Hepatocyte (in vitro differentiated cells): Measurements from ENCODE around the gene HIVEP2. TPM values are rescaled to one million over a fixed set of nuclear protein-coding genes. Genes with fewer than 3 reads are reported as not detected.

ENCODE experiments used
- DNase-seq: peaks from one replicate; pipeline ENCODE4 v3.0.0-alpha.2; 2016; ENCODE audit warnings: low spot score
- H2AFZ ChIP-seq: fragments of 200-600 bp; sonication (generic); 2 replicates; pipeline ENCODE4 v1.6.0; 2016; ENCODE audit warnings: antibody characterized with exemption, mild to moderate bottlenecking
- H3K27ac ChIP-seq: fragments of 200-600 bp; sonication (generic); 2 replicates; pipeline ENCODE4 v1.5.1; 2016; ENCODE audit warnings: mild to moderate bottlenecking
- H3K27me3 ChIP-seq: fragments of 200-600 bp; sonication (generic); 2 replicates; pipeline ENCODE4 v1.6.1; 2016
- H3K36me3 ChIP-seq: fragments of 200-600 bp; sonication (generic); replicated peaks from 2 replicates; pipeline ENCODE4 v1.5.1; 2016; ENCODE audit warnings: low read depth; ENCODE audit not compliant: insufficient read depth
- H3K4me1 ChIP-seq: fragments of 200-600 bp; sonication (generic); 2 replicates; pipeline ENCODE4 v1.5.1; 2016; ENCODE audit warnings: mild to moderate bottlenecking, moderate library complexity; ENCODE audit not compliant: insufficient read depth
- H3K4me2 ChIP-seq: fragments of 200-600 bp; sonication (generic); 2 replicates; pipeline ENCODE4 v1.6.0; 2016
- H3K4me3 ChIP-seq: fragments of 200-600 bp; sonication (generic); 2 replicates; pipeline ENCODE4 v1.5.1; 2016; ENCODE audit warnings: mild to moderate bottlenecking
- H3K79me2 ChIP-seq: fragments of 200-600 bp; sonication (generic); 2 replicates; pipeline ENCODE4 v1.6.0; 2017; ENCODE audit warnings: mild to moderate bottlenecking
- H3K9me2 ChIP-seq: fragments of 200-600 bp; sonication (generic); replicated peaks from 2 replicates; pipeline ENCODE4 v1.6.0; 2017; ENCODE audit warnings: mild to moderate bottlenecking; ENCODE audit not compliant: insufficient read depth
- H3K9me3 ChIP-seq: fragments of 200-600 bp; sonication (generic); 2 replicates; pipeline ENCODE4 v1.5.1; 2016; ENCODE audit warnings: low read depth, mild to moderate bottlenecking
- H4K20me1 ChIP-seq: fragments of 200-600 bp; sonication (generic); 2 replicates; pipeline ENCODE4 v1.6.0; 2016; ENCODE audit warnings: mild to moderate bottlenecking; ENCODE audit not compliant: insufficient read depth, poor library complexity, severe bottlenecking
- CTCF ChIP-seq: fragments of 200-600 bp; sonication (generic); IDR thresholded peaks from 2 replicates; pipeline ENCODE4 v1.5.1; 2016; ENCODE audit warnings: antibody characterized with exemption, mild to moderate bottlenecking; ENCODE audit not compliant: poor library complexity
- EZH2 ChIP-seq: fragments of 200-600 bp; sonication (generic); IDR thresholded peaks from 2 replicates; pipeline ENCODE4 v1.6.1; 2016; ENCODE audit warnings: antibody characterized with exemption, mild to moderate bottlenecking, borderline replicate concordance
- EZH2phosphoT487 ChIP-seq: fragments of 200-600 bp; sonication (generic); IDR thresholded peaks from one replicate; pipeline ENCODE4 v1.6.1; 2018; ENCODE audit warnings: antibody characterized with exemption, mild to moderate bottlenecking, low read depth, moderate library complexity; ENCODE audit not compliant: unreplicated experiment, severe bottlenecking
- WGBS: methylation state at CpG from one replicate; pipeline ENCODE4 v1.1.6; 2016; ENCODE audit warnings: low lambda C conversion rate; ENCODE audit errors: missing lambda C conversion rate; 5-methylcytosine and 5-hydroxymethylcytosine counted together
- polyA plus RNA-seq: library from polyadenylated mRNA; unstranded; fragments of >200 nt; fragmentation: Nextera tagmentation; extraction: Ambion mirVana; gene quantifications from 2 replicates; pipeline ENCODE4 v1.2.1, GENCODE V29; 2016
- total RNA-seq: library from RNA; depleted of rRNA; stranded (reverse); fragments of >200 nt; gene quantifications from 2 replicates; pipeline ENCODE4 v1.2.3, GENCODE V29; 2014

HIVEP2 gene
- total and polyA plus RNA-seq, 2 experiments from 2014 or later, result 3.3 to 9.4 TPM

- Histone ChIP-seq H3K27me3 (no peaks in the 10 kb centered on the region), H3K79me2 (peaks cover 9% of the 10 kb centered on the region), H3K4me2 (no peak overlapping the region), H3K4me3 (no peak overlapping the region), H4K20me1 (no peaks in the 10 kb centered on the region), H3K27ac (no peak overlapping the region), H3K9me2 (no peaks in the 10 kb centered on the region), H3K9me3 (no peaks in the 10 kb centered on the region), H3K36me3 (no peaks in the 10 kb centered on the region), H3K4me1 (no peaks in the 10 kb centered on the region), H2AFZ (no peak overlapping the region)
- WGBS, result 95% methylated on average over 2 of the region's 2 CpGs
- no peak for DNase-seq
- TF ChIP-seq EZH2phosphoT487, result no peak
- no peak for TF ChIP-seq EZH2
- TF ChIP-seq CTCF, result no peak
These were observed 29.9 kb downstream of the HIVEP2 start for GRCh38 chr6:142914937-142915697.

- Histone ChIP-seq H3K27ac (no peak overlapping the region), H4K20me1 (no peaks in the 10 kb centered on the region), H3K4me3 (no peak overlapping the region), H3K4me2 (no peak overlapping the region), H3K9me3 (no peaks in the 10 kb centered on the region), H3K36me3 (no peaks in the 10 kb centered on the region), H3K79me2 (peaks cover 11% of the 10 kb centered on the region), H3K9me2 (no peaks in the 10 kb centered on the region), H3K4me1 (no peaks in the 10 kb centered on the region), H3K27me3 (no peaks in the 10 kb centered on the region), H2AFZ (no peak overlapping the region)
- no peak for TF ChIP-seq CTCF
- TF ChIP-seq EZH2, result no peak
- TF ChIP-seq EZH2phosphoT487, result no peak
- DNase-seq, result no peak
- 98% methylated on average over 2 of the region's 2 CpGs for WGBS
These were observed 30.6 kb downstream of the HIVEP2 start for GRCh38 chr6:142914369-142914768.

- Histone ChIP-seq H3K9me3 (no peaks in the 10 kb centered on the region), H2AFZ (no peak overlapping the region), H3K27ac (no peak overlapping the region), H3K4me1 (no peaks in the 10 kb centered on the region), H3K9me2 (no peaks in the 10 kb centered on the region), H3K79me2 (peaks cover 11% of the 10 kb centered on the region), H3K27me3 (no peaks in the 10 kb centered on the region), H4K20me1 (no peaks in the 10 kb centered on the region), H3K36me3 (no peaks in the 10 kb centered on the region), H3K4me2 (no peak overlapping the region), H3K4me3 (no peak overlapping the region)
- no peak for DNase-seq
- WGBS, result 97% methylated on average over 10 of the region's 10 CpGs
- TF ChIP-seq EZH2 (no peak), CTCF (no peak)
These were observed 31.4 kb downstream of the HIVEP2 start for GRCh38 chr6:142913511-142914047.
